ENCODE measurements around the gene NUDT5. TPM values are rescaled to one million over a fixed set of nuclear protein-coding genes. Genes with fewer than 3 reads are reported as not detected.

The NUDT5 gene
- total RNA-seq, 1 experiment from 2014 or later = 117 TPM

GRCh38 chr10:12130237-12130872 is 65.3 kb downstream of the NUDT5 start:
- Histone ChIP-seq H3K4me2 (ENCODE audit: insufficient read depth, insufficient read length, low read length) (peak overlapping the region; percentile 95), H3K27ac (ENCODE audit: insufficient read length, low read depth, low read length) (no peak overlapping the region), H2BK20ac (ENCODE audit: low read depth, low read length, poor library complexity, severe bottlenecking) (no peak overlapping the region), H3K23ac (ENCODE audit: insufficient read length, low read depth, low read length) (no peak overlapping the region), H2BK5ac (ENCODE audit: insufficient read length, low read length) (no peak overlapping the region), H2AFZ (ENCODE audit: low read length) (no peak overlapping the region), H3K27me3 (ENCODE audit: insufficient read depth, low read length) (no peaks in the 10 kb centered on the region), H3K79me1 (ENCODE audit: insufficient read depth, low read depth, low read length, poor library complexity, severe bottlenecking) (no peaks in the 10 kb centered on the region), H3K4me1 (ENCODE audit: insufficient read depth, low read length) (no peaks in the 10 kb centered on the region), H3K9ac (ENCODE audit: extremely low read depth, insufficient read length, low read length) (no peak overlapping the region), H3K79me2 (ENCODE audit: insufficient read depth, low read length) (0 out of 2 replicates have a peak, but pooled peaks cover 2% of the 10 kb centered on the region), H2BK120ac (ENCODE audit: low read depth, low read length, poor library complexity, severe bottlenecking) (no peak overlapping the region), H3K4ac (ENCODE audit: low read depth, low read length) (no peak overlapping the region), H4K91ac (ENCODE audit: insufficient read length, low read depth, low read length) (no peak overlapping the region), H3K9me3 (ENCODE audit: control insufficient read depth, low read depth, low read length) (no peaks in the 10 kb centered on the region), H3K23me2 (ENCODE audit: insufficient read length, low read depth, low read length, poor library complexity, severe bottlenecking) (peaks cover 4% of the 10 kb centered on the region), H4K20me1 (ENCODE audit: control insufficient read depth, insufficient read depth, insufficient read length) (no peaks in the 10 kb centered on the region), H4K5ac (ENCODE audit: insufficient read length, low read depth, low read length) (no peak overlapping the region), H2AK5ac (ENCODE audit: insufficient read length, low read length) (no peak overlapping the region), H3K56ac (ENCODE audit: insufficient read length, low read depth, low read length) (no peak overlapping the region), H3K18ac (ENCODE audit: insufficient read length, low read depth, low read length) (no peak overlapping the region), H3T11ph (ENCODE audit: low read length) (no peak overlapping the region), H3K14ac (ENCODE audit: insufficient read depth, low read length) (no peak overlapping the region), H2BK12ac (ENCODE audit: insufficient read length, low read depth, low read length) (no peak overlapping the region), H4K8ac (replicated peaks; ENCODE audit: insufficient read length, low read depth, low read length) (no peak overlapping the region), H2BK15ac (ENCODE audit: low read depth, low read length) (no peak overlapping the region)
- peak overlapping the region; percentile 81 to 94 for H3K4me3 Mint-ChIP-seq
- TF ChIP-seq CTCF (conservative IDR thresholded peaks at IDR 0.05) = peak; percentile 63
- peaks cover 0 to 5% of the 10 kb centered on the region in 2 experiments; a peak in 1 of 5 replicates for H3K9me3 Mint-ChIP-seq
- H3K4me1 Mint-ChIP-seq = peaks cover 5 to 7% of the 10 kb centered on the region in 2 experiments
- H3K36me3 Mint-ChIP-seq (ENCODE audit: insufficient read depth in 1 of 3, low read depth in 3 of 3) = peaks cover 4 to 15% (median 11%) of the 10 kb centered on the region in 3 experiments
- no CpG with 5 or more reads among the region's 11 CpGs for WGBS (ENCODE audit: extremely low coverage, insufficient read length, low lambda C conversion rate)
- peak; percentile 45 for DNase-seq
- no peak overlapping the region for H3K27ac Mint-ChIP-seq
- no peaks in the 10 kb centered on the region for H3K27me3 Mint-ChIP-seq (ENCODE audit: low read depth)

All from H9 (cell line).